Parathyroid adenoma (tissue), 2 donors: ENCODE measurements around the gene BAHCC1.

Source experiments
- H2AFZ ChIP-seq: fragments of 300-600 bp; sonication (generic); one replicate; pipeline ENCODE4 v1.7.0; 2017; ENCODE audit warnings: antibody characterized with exemption, mild to moderate bottlenecking
- H3K27ac ChIP-seq: fragments of 300-600 bp; sonication (generic); one replicate; pipeline ENCODE4 v1.7.0; 2017
- H3K27me3 ChIP-seq: fragments of 300-600 bp; sonication (generic); one replicate; pipeline ENCODE4 v1.7.0; 2017; ENCODE audit warnings: low read length; ENCODE audit not compliant: control insufficient read depth, insufficient read depth
- H3K36me3 ChIP-seq: fragments of 300-600 bp; sonication (generic); one replicate; pipeline ENCODE4 v1.7.0; 2017; ENCODE audit warnings: low read length; ENCODE audit not compliant: control insufficient read depth, insufficient read depth
- H3K4me1 ChIP-seq: fragments of 300-600 bp; sonication (generic); one replicate; pipeline ENCODE4 v1.7.0; 2017; ENCODE audit warnings: control low read depth
- H3K4me2 ChIP-seq: fragments of 300-600 bp; sonication (generic); one replicate; pipeline ENCODE4 v1.7.0; 2017; ENCODE audit warnings: low read length
- H3K4me3 ChIP-seq: fragments of 300-600 bp; sonication (generic); one replicate; pipeline ENCODE4 v1.7.0; 2017; ENCODE audit warnings: low read depth, low read length
- H3K79me2 ChIP-seq: fragments of 300-600 bp; sonication (generic); one replicate; pipeline ENCODE4 v1.7.0; 2017; ENCODE audit warnings: control low read depth
- H3K9ac ChIP-seq: fragments of 300-600 bp; sonication (generic); one replicate; pipeline ENCODE4 v1.7.0; 2017; ENCODE audit warnings: mild to moderate bottlenecking
- H3K9me3 ChIP-seq: fragments of 300-600 bp; sonication (generic); one replicate; pipeline ENCODE4 v1.7.0; 2017; ENCODE audit warnings: low read length; ENCODE audit not compliant: control insufficient read depth
- TF ChIP-seq, protein P1 (sequence below): fragments of 300-600 bp; sonication (generic); IDR thresholded peaks from one replicate; pipeline ENCODE4 v1.7.0; 2017; ENCODE audit warnings: antibody characterized with exemption, mild to moderate bottlenecking
- donor health status: primary hyperparathyroidism.

BAHCC1 gene

GRCh38 chr17:81466564-81467472 lies 71.6 kb downstream of the BAHCC1 start:
- H3K9ac ChIP-seq: no peak overlapping the region
- H3K27ac ChIP-seq: no peak overlapping the region
- H3K27me3 ChIP-seq: no peaks in the 10 kb centered on the region
- H3K79me2 ChIP-seq: no peaks in the 10 kb centered on the region
- H3K4me1 ChIP-seq: no peaks in the 10 kb centered on the region
- no peak overlapping the region for H3K4me2 ChIP-seq
- no peaks in the 10 kb centered on the region for H3K36me3 ChIP-seq
- H3K4me3 ChIP-seq: no peak overlapping the region
- no peaks in the 10 kb centered on the region for H3K9me3 ChIP-seq
- no peak overlapping the region for H2AFZ ChIP-seq
- TF ChIP-seq, protein P1, sequence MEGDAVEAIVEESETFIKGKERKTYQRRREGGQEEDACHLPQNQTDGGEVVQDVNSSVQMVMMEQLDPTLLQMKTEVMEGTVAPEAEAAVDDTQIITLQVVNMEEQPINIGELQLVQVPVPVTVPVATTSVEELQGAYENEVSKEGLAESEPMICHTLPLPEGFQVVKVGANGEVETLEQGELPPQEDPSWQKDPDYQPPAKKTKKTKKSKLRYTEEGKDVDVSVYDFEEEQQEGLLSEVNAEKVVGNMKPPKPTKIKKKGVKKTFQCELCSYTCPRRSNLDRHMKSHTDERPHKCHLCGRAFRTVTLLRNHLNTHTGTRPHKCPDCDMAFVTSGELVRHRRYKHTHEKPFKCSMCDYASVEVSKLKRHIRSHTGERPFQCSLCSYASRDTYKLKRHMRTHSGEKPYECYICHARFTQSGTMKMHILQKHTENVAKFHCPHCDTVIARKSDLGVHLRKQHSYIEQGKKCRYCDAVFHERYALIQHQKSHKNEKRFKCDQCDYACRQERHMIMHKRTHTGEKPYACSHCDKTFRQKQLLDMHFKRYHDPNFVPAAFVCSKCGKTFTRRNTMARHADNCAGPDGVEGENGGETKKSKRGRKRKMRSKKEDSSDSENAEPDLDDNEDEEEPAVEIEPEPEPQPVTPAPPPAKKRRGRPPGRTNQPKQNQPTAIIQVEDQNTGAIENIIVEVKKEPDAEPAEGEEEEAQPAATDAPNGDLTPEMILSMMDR: no peak

DNA sequence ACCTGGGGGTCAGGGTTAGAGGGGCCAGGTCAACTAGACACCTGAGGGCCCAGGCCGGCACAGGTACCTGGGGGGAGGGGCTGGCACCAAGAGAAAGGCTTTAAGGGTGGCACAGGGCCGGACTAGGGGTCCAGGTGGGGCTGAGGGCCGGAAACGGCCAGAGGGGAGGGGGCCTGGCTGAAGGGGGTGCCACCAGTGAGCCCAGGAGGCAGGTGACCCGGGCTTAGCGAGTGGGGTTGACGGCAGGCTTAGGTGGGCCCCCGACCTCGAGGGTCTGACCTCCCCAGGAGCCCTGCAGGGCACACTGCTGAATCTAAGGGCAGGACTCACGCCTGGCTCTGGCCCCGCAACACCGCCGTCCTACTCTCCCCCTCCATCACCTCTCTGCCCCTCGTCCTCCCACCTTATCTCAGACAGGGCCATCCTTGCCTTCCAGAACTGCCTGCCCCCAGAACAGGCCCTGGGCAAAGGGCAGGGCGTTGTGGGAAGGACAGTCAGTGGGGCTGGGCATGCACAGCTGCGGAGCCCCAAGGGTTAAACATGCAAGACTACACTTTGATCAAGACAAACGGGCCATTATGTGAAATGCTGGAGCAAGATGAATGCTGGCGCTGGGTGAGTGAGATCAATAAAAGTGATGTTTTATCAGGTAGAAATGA lies 73.0 kb downstream of the BAHCC1 start:
- H3K4me1 ChIP-seq: no peaks in the 10 kb centered on the region
- no peaks in the 10 kb centered on the region for H3K27me3 ChIP-seq
- TF ChIP-seq, protein P1: no peak
- H2AFZ ChIP-seq: no peak overlapping the region
- H3K9me3 ChIP-seq: no peaks in the 10 kb centered on the region
- H3K27ac ChIP-seq: no peak overlapping the region
- H3K36me3 ChIP-seq: no peaks in the 10 kb centered on the region
- H3K9ac ChIP-seq: no peak overlapping the region
- H3K4me2 ChIP-seq: no peak overlapping the region
- H3K79me2 ChIP-seq: no peaks in the 10 kb centered on the region
- no peak overlapping the region for H3K4me3 ChIP-seq

DNA sequence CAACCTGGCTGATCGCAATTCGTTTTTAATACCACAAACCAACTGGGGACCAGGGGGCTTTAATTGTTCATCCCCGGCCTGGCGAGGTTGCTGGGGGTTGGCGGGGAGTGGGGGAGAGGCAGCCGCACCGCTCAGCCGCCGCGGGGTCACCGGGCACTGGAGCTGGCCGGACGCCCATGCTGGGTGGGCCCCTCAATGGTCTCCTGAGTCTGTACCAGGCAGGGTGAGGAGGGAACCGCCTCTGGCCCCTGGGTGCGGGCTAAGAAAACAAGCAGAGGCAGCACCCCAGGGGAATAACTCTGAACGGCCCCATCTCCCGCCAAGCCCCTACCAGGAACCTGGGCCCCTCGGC lies 73.5 kb downstream of the BAHCC1 start:
- Histone ChIP-seq H3K27ac (no peak overlapping the region), H2AFZ (no peak overlapping the region), H3K4me3 (no peak overlapping the region), H3K9me3 (no peaks in the 10 kb centered on the region), H3K4me2 (no peak overlapping the region), H3K4me1 (no peaks in the 10 kb centered on the region), H3K27me3 (no peaks in the 10 kb centered on the region), H3K36me3 (no peaks in the 10 kb centered on the region), H3K79me2 (no peaks in the 10 kb centered on the region), H3K9ac (no peak overlapping the region)
- TF ChIP-seq, protein P1: no peak

DNA sequence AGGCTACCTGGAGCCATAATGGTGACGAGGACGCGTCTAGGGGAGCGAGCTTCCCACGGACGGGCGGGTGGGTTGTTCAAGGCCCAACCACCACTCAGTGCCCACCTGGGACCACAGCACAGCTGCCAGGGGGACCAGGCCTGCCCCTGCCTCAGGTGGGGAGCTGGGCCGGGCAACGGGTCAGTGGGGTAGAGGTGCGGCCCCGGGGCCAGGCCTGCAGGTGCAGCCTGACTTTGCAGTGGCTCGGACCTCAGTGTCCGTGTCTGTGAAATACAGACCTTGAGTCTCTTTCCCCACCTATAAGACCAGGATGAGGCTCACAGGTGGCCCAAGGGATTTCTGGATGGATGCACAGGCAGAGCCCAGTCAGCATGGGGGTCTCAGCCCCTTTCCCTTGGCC lies 74.0 kb downstream of the BAHCC1 start:
- H3K4me3 ChIP-seq: no peak overlapping the region
- no peaks in the 10 kb centered on the region for H3K9me3 ChIP-seq
- no peak overlapping the region for H3K9ac ChIP-seq
- no peak overlapping the region for H2AFZ ChIP-seq
- H3K4me2 ChIP-seq: no peak overlapping the region
- H3K27me3 ChIP-seq: no peaks in the 10 kb centered on the region
- TF ChIP-seq, protein P1: no peak
- H3K79me2 ChIP-seq: no peaks in the 10 kb centered on the region
- no peaks in the 10 kb centered on the region for H3K4me1 ChIP-seq
- H3K27ac ChIP-seq: no peak overlapping the region
- H3K36me3 ChIP-seq: no peaks in the 10 kb centered on the region
